Measurements from ENCODE around the gene UCN.

UCN gene

GRCh38 chr2:27284996-27285395 is 23.2 kb downstream of the UCN start:
- TF ChIP-seq SIN3A (IDR thresholded peaks at IDR 0.05; ENCODE audit: borderline replicate concordance, insufficient read depth, low read length) (no peak), FOXP2 (optimal IDR thresholded peaks at IDR 0.05; ENCODE audit: borderline replicate concordance, extremely low read depth, extremely low read length, insufficient read depth) (no peak), POLR2AphosphoS5 (IDR thresholded peaks at IDR 0.05; ENCODE audit: low read depth, low read length) (no peak), REST (IDR thresholded peaks at IDR 0.05; ENCODE audit: insufficient read depth in 1 of 2, low read depth in 2 of 2, low read length in 2 of 2) (no peak), TAF1 (IDR thresholded peaks at IDR 0.05; ENCODE audit: borderline replicate concordance, insufficient read depth, low read length) (no peak)

- TF ChIP-seq REST (IDR thresholded peaks at IDR 0.05; ENCODE audit: insufficient read depth in 1 of 2, low read depth in 2 of 2, low read length in 2 of 2) (no peak), FOXP2 (optimal IDR thresholded peaks at IDR 0.05; ENCODE audit: borderline replicate concordance, extremely low read depth, extremely low read length, insufficient read depth) (no peak), TAF1 (IDR thresholded peaks at IDR 0.05; ENCODE audit: borderline replicate concordance, insufficient read depth, low read length) (no peak), SIN3A (IDR thresholded peaks at IDR 0.05; ENCODE audit: borderline replicate concordance, insufficient read depth, low read length) (no peak), POLR2AphosphoS5 (IDR thresholded peaks at IDR 0.05; ENCODE audit: low read depth, low read length) (no peak)
Measured at GRCh38 chr2:27282892-27283291, 25.4 kb downstream of the UCN start.

- TF ChIP-seq REST (IDR thresholded peaks at IDR 0.05; ENCODE audit: insufficient read depth in 1 of 2, low read depth in 2 of 2, low read length in 2 of 2) (no peak), SIN3A (IDR thresholded peaks at IDR 0.05; ENCODE audit: borderline replicate concordance, insufficient read depth, low read length) (no peak), POLR2AphosphoS5 (IDR thresholded peaks at IDR 0.05; ENCODE audit: low read depth, low read length) (no peak), FOXP2 (optimal IDR thresholded peaks at IDR 0.05; ENCODE audit: borderline replicate concordance, extremely low read depth, extremely low read length, insufficient read depth) (no peak), TAF1 (IDR thresholded peaks at IDR 0.05; ENCODE audit: borderline replicate concordance, insufficient read depth, low read length) (no peak)
Measured at GRCh38 chr2:27281855-27282559, 26.2 kb downstream of the UCN start, which contains the start of gene TRIM54. Gene TRIM54, plus strand, starts transcription at chr2:27282429. Its CDS starts 303 bp downstream, at chr2:27282732.

- TF ChIP-seq FOXP2 (optimal IDR thresholded peaks at IDR 0.05; ENCODE audit: borderline replicate concordance, extremely low read depth, extremely low read length, insufficient read depth) (no peak), POLR2AphosphoS5 (IDR thresholded peaks at IDR 0.05; ENCODE audit: low read depth, low read length) (no peak), TAF1 (IDR thresholded peaks at IDR 0.05; ENCODE audit: borderline replicate concordance, insufficient read depth, low read length) (no peak), REST (IDR thresholded peaks at IDR 0.05; ENCODE audit: insufficient read depth in 1 of 2, low read depth in 2 of 2, low read length in 2 of 2) (no peak), SIN3A (IDR thresholded peaks at IDR 0.05; ENCODE audit: borderline replicate concordance, insufficient read depth, low read length) (no peak)
Measured at GRCh38 chr2:27281442-27281841, 26.8 kb downstream of the UCN start.
